DOHH2 (cell line): ENCODE results near the gene DCBLD2.

Experiments used
- H3F3A ChIP-seq: fragments of 200-600 bp; sonication (generic), shearing (Covaris generic); 2 replicates; pipeline ENCODE4 v1.6.0; 2016; ENCODE audit warnings: antibody characterized with exemption, mild to moderate bottlenecking; ENCODE audit not compliant: control insufficient read depth, insufficient read depth
- H3K27ac ChIP-seq: fragments of 200-600 bp; sonication (generic); 2 replicates; pipeline ENCODE4 v1.5.1; 2014; ENCODE audit warnings: low read depth, mild to moderate bottlenecking, low read length, moderate library complexity
- H3K27me3 ChIP-seq: fragments of 200-600 bp; sonication (generic); 2 replicates; pipeline ENCODE4 v1.6.1; 2014; ENCODE audit warnings: mild to moderate bottlenecking, low read length, mixed read lengths; ENCODE audit not compliant: control insufficient read depth
- H3K36me3 ChIP-seq: fragments of 200-600 bp; sonication (generic); 2 replicates; pipeline ENCODE4 v1.6.1; 2014; ENCODE audit warnings: mild to moderate bottlenecking, low read length, moderate library complexity, mixed read lengths; ENCODE audit not compliant: control insufficient read depth
- H3K4me1 ChIP-seq: fragments of 200-600 bp; sonication (generic); 2 replicates; pipeline ENCODE4 v1.6.1; 2014; ENCODE audit warnings: mild to moderate bottlenecking, low read length, mixed read lengths; ENCODE audit not compliant: control insufficient read depth
- H3K4me2 ChIP-seq: fragments of 200-600 bp; sonication (generic); 2 replicates; pipeline ENCODE4 v1.6.0; 2014; ENCODE audit warnings: mild to moderate bottlenecking, low read length, moderate library complexity
- H3K4me3 ChIP-seq: fragments of 200-600 bp; sonication (generic); 2 replicates; pipeline ENCODE4 v1.5.1; 2014; ENCODE audit warnings: mild to moderate bottlenecking, low read length, mixed read lengths
- H3K79me2 ChIP-seq: fragments of 200-600 bp; sonication (generic); 2 replicates; pipeline ENCODE4 v1.6.1; 2014; ENCODE audit warnings: mild to moderate bottlenecking, low read length, mixed read lengths; ENCODE audit not compliant: control insufficient read depth
- H3K9me2 ChIP-seq: fragments of 200-600 bp; sonication (generic); replicated peaks from 2 replicates; pipeline ENCODE4 v1.6.1; 2014; ENCODE audit warnings: mild to moderate bottlenecking, low read length, mixed read lengths; ENCODE audit not compliant: control insufficient read depth
- H3K9me3 ChIP-seq: fragments of 200-600 bp; sonication (generic); 2 replicates; pipeline ENCODE4 v1.6.1; 2014; ENCODE audit warnings: antibody characterized with exemption, low read length, mixed read lengths; ENCODE audit not compliant: control insufficient read depth, insufficient read depth
- H4K20me1 ChIP-seq: fragments of 200-600 bp; sonication (generic); 2 replicates; pipeline ENCODE4 v1.6.0; 2014; ENCODE audit warnings: low read depth, mild to moderate bottlenecking, antibody characterized with exemption, low read length, moderate library complexity; ENCODE audit not compliant: control insufficient read depth, insufficient read depth
- CTCF ChIP-seq: fragments of 200-600 bp; sonication (generic); IDR thresholded peaks from one replicate; pipeline ENCODE4 v1.5.1; 2014; ENCODE audit warnings: antibody characterized with exemption, mild to moderate bottlenecking, low read depth, low read length; ENCODE audit not compliant: poor library complexity, severe bottlenecking
- EZH2phosphoT487 ChIP-seq: fragments of 200-600 bp; sonication (generic); IDR thresholded peaks from 2 replicates; pipeline ENCODE4 v1.6.1; 2017; ENCODE audit warnings: borderline replicate concordance, mild to moderate bottlenecking, antibody characterized with exemption, low read length, moderate library complexity, mixed read lengths

Gene DCBLD2

GRCh38 chr3:98811048-98811447, 90.4 kb downstream of the DCBLD2 start:
- H3K9me3 ChIP-seq, result no peaks in the 10 kb centered on the region
- H3K79me2 ChIP-seq, result no peaks in the 10 kb centered on the region
- no peak for TF ChIP-seq CTCF
- no peak for TF ChIP-seq EZH2phosphoT487
- no peak overlapping the region for H3K4me2 ChIP-seq
- no peaks in the 10 kb centered on the region for H3F3A ChIP-seq
- no peaks in the 10 kb centered on the region for H3K4me1 ChIP-seq
- no peaks in the 10 kb centered on the region for H4K20me1 ChIP-seq
- H3K4me3 ChIP-seq, result no peak overlapping the region
- H3K27me3 ChIP-seq, result no peaks in the 10 kb centered on the region
- H3K27ac ChIP-seq, result no peak overlapping the region
- peaks cover 37% of the 10 kb centered on the region for H3K36me3 ChIP-seq
- H3K9me2 ChIP-seq, result no peaks in the 10 kb centered on the region

DNA sequence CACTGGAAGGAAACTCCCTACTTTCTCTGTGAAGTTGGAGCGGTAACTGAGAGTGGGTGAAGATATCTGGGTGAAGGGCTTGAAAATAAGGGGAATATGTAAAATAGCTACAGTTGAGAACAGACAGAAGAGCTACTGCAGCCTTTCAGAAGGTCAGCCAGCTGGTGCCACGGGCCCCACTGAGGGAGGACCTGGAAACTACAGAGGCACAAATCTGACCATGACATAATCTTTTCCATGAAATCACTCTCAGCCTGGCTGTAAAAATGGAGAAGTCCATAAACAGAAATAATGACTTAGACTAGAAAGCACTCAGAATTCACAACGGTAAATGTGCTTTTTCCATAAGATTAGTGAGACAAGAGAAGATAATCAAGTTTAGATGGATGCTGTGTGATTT, 91.9 kb downstream of the DCBLD2 start:
- Histone ChIP-seq H4K20me1 (no peaks in the 10 kb centered on the region), H3K27me3 (no peaks in the 10 kb centered on the region), H3F3A (no peaks in the 10 kb centered on the region), H3K27ac (no peak overlapping the region), H3K9me2 (no peaks in the 10 kb centered on the region), H3K36me3 (peaks cover 47% of the 10 kb centered on the region), H3K4me3 (no peak overlapping the region), H3K4me1 (no peaks in the 10 kb centered on the region), H3K9me3 (no peaks in the 10 kb centered on the region), H3K79me2 (no peaks in the 10 kb centered on the region), H3K4me2 (no peak overlapping the region)
- no peak for TF ChIP-seq EZH2phosphoT487
- no peak for TF ChIP-seq CTCF

- Histone ChIP-seq H3K27me3 (no peaks in the 10 kb centered on the region), H3K9me3 (no peaks in the 10 kb centered on the region), H3K9me2 (no peaks in the 10 kb centered on the region), H3K4me2 (no peak overlapping the region), H3K79me2 (no peaks in the 10 kb centered on the region), H4K20me1 (no peaks in the 10 kb centered on the region), H3K27ac (no peak overlapping the region), H3K4me1 (no peaks in the 10 kb centered on the region), H3K36me3 (peaks cover 47% of the 10 kb centered on the region), H3F3A (no peaks in the 10 kb centered on the region), H3K4me3 (no peak overlapping the region)
- TF ChIP-seq EZH2phosphoT487 (no peak), CTCF (no peak)
Measured at GRCh38 chr3:98808071-98808470, 93.4 kb downstream of the DCBLD2 start.

DNA sequence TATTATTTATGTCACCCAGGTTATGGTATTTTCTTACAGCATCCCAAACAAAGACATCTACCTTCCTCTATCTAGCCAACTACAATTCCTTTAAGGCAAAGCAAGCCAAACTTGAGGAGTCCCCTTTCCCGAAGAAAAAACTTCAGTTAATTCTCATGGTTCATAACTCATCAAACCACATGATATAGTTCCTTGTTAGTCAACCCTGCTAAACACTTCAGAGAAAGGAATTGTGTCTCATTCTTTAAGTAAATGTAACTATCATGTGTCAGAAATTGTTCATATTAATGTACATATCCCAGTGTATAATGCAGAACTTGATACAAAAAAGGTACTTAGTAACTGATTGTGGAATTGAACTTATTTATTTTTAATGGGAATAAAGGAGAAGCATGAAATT, 93.9 kb downstream of the DCBLD2 start:
- Histone ChIP-seq H3K9me3 (no peaks in the 10 kb centered on the region), H4K20me1 (no peaks in the 10 kb centered on the region), H3K4me2 (no peak overlapping the region), H3K79me2 (no peaks in the 10 kb centered on the region), H3F3A (no peaks in the 10 kb centered on the region), H3K27me3 (no peaks in the 10 kb centered on the region), H3K36me3 (peaks cover 47% of the 10 kb centered on the region), H3K9me2 (no peaks in the 10 kb centered on the region), H3K27ac (no peak overlapping the region), H3K4me1 (no peaks in the 10 kb centered on the region), H3K4me3 (no peak overlapping the region)
- TF ChIP-seq CTCF, result no peak
- no peak for TF ChIP-seq EZH2phosphoT487
